WTC11 (cell line): Measurements from ENCODE around the gene TMEM176B. TPM values are rescaled to one million over a fixed set of nuclear protein-coding genes. Genes with fewer than 3 reads are reported as not detected.

ENCODE experiments used
- ATAC-seq: fragments of 200-7000 bp; cut with Tn5 transposase; 2 replicates; pipeline ENCODE4 v1.10.0; 2021; ENCODE audit warnings: mild to moderate bottlenecking, moderate library complexity
- CTCF ChIA-PET: fragments of 300-600 bp; sonication (Branson Sonifier 250); formaldehyde crosslinking; loops from one replicate; lab custom pipeline; 2021; ENCODE audit warnings: antibody characterized with exemption; lab: Charles Lee
- POLR2A ChIA-PET: fragments of 350-600 bp; sonication (Branson Sonifier 250); formaldehyde crosslinking; loops from one replicate; lab custom pipeline; 2021; ENCODE audit warnings: antibody characterized with exemption; lab: Charles Lee
- DNase-seq: peaks from one replicate; pipeline ENCODE4 v3.0.0; 2021; ENCODE audit warnings: low spot score
- H3K27ac Mint-ChIP-seq: 2 replicates; pipeline ENCODE4 v1.8.0; 2021; ENCODE audit warnings: mixed read lengths
- H3K27me3 Mint-ChIP-seq: 2 replicates; pipeline ENCODE4 v1.8.0; 2021; ENCODE audit warnings: low read depth, mild to moderate bottlenecking, moderate library complexity, mixed read lengths
- H3K36me3 Mint-ChIP-seq: 2 replicates; pipeline ENCODE4 v1.8.0; 2021; ENCODE audit warnings: mixed read lengths
- H3K4me1 Mint-ChIP-seq: 2 replicates; pipeline ENCODE4 v1.8.0; 2022; ENCODE audit warnings: mixed read lengths
- H3K4me3 Mint-ChIP-seq: 2 replicates; pipeline ENCODE4 v1.8.0; 2021; ENCODE audit warnings: mild to moderate bottlenecking, moderate library complexity, mixed read lengths
- H3K9me3 Mint-ChIP-seq: 2 replicates; pipeline ENCODE4 v1.8.0; 2021; ENCODE audit warnings: mixed read lengths
- AR ChIP-seq: fragments of 250-450 bp; sonication (Bioruptor Pico); IDR thresholded peaks from 2 replicates; pipeline ENCODE4 v1.9.0; 2021; ENCODE audit warnings: mild to moderate bottlenecking
- ATF1 ChIP-seq: sonication (generic); formaldehyde crosslinking; IDR thresholded peaks from 2 replicates; pipeline ENCODE4 v1.8.1; 2023; ENCODE audit warnings: mild to moderate bottlenecking, moderate library complexity, missing genetic modification reagents
- ATF2 ChIP-seq: sonication (generic); formaldehyde crosslinking; IDR thresholded peaks from 2 replicates; pipeline ENCODE4 v1.8.1; 2022; ENCODE audit warnings: low read depth, missing genetic modification reagents, borderline replicate concordance
- ETV6 ChIP-seq: sonication (generic); formaldehyde crosslinking; IDR thresholded peaks from 2 replicates; pipeline ENCODE4 v1.8.1; 2022; ENCODE audit warnings: mild to moderate bottlenecking, missing genetic modification reagents
- GRHL2 ChIP-seq: fragments of 250-450 bp; sonication (Bioruptor Pico); IDR thresholded peaks from 2 replicates; pipeline ENCODE4 v1.8.0; 2022; ENCODE audit warnings: mild to moderate bottlenecking, moderate library complexity; ENCODE audit not compliant: insufficient replicate concordance, severe bottlenecking
- MAX ChIP-seq: sonication (generic); formaldehyde crosslinking; IDR thresholded peaks from 2 replicates; pipeline ENCODE4 v1.8.0; 2022; ENCODE audit warnings: mild to moderate bottlenecking, missing genetic modification reagents
- NFATC4 ChIP-seq: fragments of 250-450 bp; sonication (Bioruptor Pico); IDR thresholded peaks from 2 replicates; pipeline ENCODE4 v1.9.0; 2021; ENCODE audit warnings: mild to moderate bottlenecking
- NFE2L1 ChIP-seq: sonication (generic); formaldehyde crosslinking; IDR thresholded peaks from 2 replicates; pipeline ENCODE4 v1.8.1; 2023; ENCODE audit warnings: missing genetic modification reagents
- NR1H2 ChIP-seq: sonication (generic); formaldehyde crosslinking; IDR thresholded peaks from 2 replicates; pipeline ENCODE4 v1.9.0; 2021; ENCODE audit warnings: mild to moderate bottlenecking, moderate library complexity, missing genetic modification reagents
- OVOL2 ChIP-seq: fragments of 250-450 bp; sonication (Bioruptor Pico); IDR thresholded peaks from 2 replicates; pipeline ENCODE4 v1.9.0; 2021; ENCODE audit warnings: mild to moderate bottlenecking, borderline replicate concordance
- PRDM15 ChIP-seq: sonication (generic); formaldehyde crosslinking; IDR thresholded peaks from 2 replicates; pipeline ENCODE4 v1.8.0; 2022; ENCODE audit warnings: missing genetic modification reagents
- PRRX2 ChIP-seq: fragments of 250-450 bp; sonication (Bioruptor Pico); IDR thresholded peaks from 2 replicates; pipeline ENCODE4 v1.8.0; 2021; ENCODE audit warnings: mild to moderate bottlenecking
- SP1 ChIP-seq: sonication (generic); formaldehyde crosslinking; conservative IDR thresholded peaks from 2 replicates; pipeline ENCODE4 v1.8.1; 2022; ENCODE audit warnings: missing genetic modification reagents
- TP53 ChIP-seq: sonication (generic); formaldehyde crosslinking; IDR thresholded peaks from 2 replicates; pipeline ENCODE4 v1.8.1; 2023; ENCODE audit warnings: mild to moderate bottlenecking, missing genetic modification reagents
- ZNF121 ChIP-seq: sonication (generic); formaldehyde crosslinking; IDR thresholded peaks from 2 replicates; pipeline ENCODE4 v1.8.0; 2023; ENCODE audit warnings: missing genetic modification reagents
- ZNF232 ChIP-seq: sonication (generic); formaldehyde crosslinking; IDR thresholded peaks from 2 replicates; pipeline ENCODE4 v1.8.0; 2022; ENCODE audit warnings: mild to moderate bottlenecking, missing genetic modification reagents
- ZNF423 ChIP-seq: fragments of 250-450 bp; sonication (Bioruptor Pico); IDR thresholded peaks from 2 replicates; pipeline ENCODE4 v2.1.2; 2022; ENCODE audit warnings: mild to moderate bottlenecking, moderate library complexity
- ZNF671 ChIP-seq: fragments of 250-450 bp; sonication (Bioruptor Pico); IDR thresholded peaks from 2 replicates; pipeline ENCODE4 v1.8.0; 2021; ENCODE audit warnings: mild to moderate bottlenecking
- total RNA-seq: library from RNA; stranded (reverse); gene quantifications from 3 replicates; pipeline ENCODE4 v1.2.3, GENCODE V29; 2021
- TF ChIP-seq, protein P1 (sequence below): sonication (generic); formaldehyde crosslinking; conservative IDR thresholded peaks from 2 replicates; pipeline ENCODE4 v1.8.1; 2022; ENCODE audit warnings: mild to moderate bottlenecking, missing genetic modification reagents
- TF ChIP-seq, protein P2 (sequence below): sonication (generic); formaldehyde crosslinking; IDR thresholded peaks from 2 replicates; pipeline ENCODE4 v1.8.1; 2023; ENCODE audit warnings: mild to moderate bottlenecking, missing genetic modification reagents, moderate library complexity
- TF ChIP-seq, protein P3 (sequence below): fragments of 250-450 bp; sonication (Bioruptor Pico); IDR thresholded peaks from 2 replicates; pipeline ENCODE4 v1.9.0; 2021; ENCODE audit warnings: mild to moderate bottlenecking
- TF ChIP-seq, protein P4 (sequence below): fragments of 250-450 bp; sonication (Bioruptor Pico); IDR thresholded peaks from 2 replicates; pipeline ENCODE4 v1.9.0; 2021; ENCODE audit warnings: moderate library complexity, mild to moderate bottlenecking, inconsistent platforms, borderline replicate concordance
- TF ChIP-seq, protein P5 (sequence below): sonication (generic); formaldehyde crosslinking; IDR thresholded peaks from 2 replicates; pipeline ENCODE4 v1.8.0; 2022; ENCODE audit warnings: mild to moderate bottlenecking, missing genetic modification reagents

The TMEM176B gene
- total RNA-seq, 1 experiment from 2014 or later, result 1.0 TPM

DNA sequence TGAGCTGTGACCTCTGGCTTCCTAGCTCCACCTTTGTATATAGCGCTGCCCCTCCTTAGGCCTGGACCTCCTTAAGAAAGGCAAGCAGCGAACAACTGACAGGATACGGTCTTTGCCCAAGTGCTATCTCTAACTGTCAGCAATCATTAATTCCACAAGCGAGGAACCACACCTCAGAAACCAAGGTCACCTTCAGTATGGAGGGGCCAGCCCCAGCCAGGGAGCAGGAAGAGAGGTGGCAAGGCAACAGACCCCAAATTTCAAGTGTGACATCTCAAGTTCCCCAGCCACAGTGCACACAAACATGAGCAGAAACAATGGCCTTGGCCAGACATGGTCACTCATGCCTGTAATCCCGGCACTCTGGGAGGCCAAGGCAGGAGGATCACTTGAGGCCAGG is 47.4 kb upstream of the TMEM176B start:
- no peak for TF ChIP-seq SP1 (CRISPR knock-in tag)
- TF ChIP-seq, protein P1, sequence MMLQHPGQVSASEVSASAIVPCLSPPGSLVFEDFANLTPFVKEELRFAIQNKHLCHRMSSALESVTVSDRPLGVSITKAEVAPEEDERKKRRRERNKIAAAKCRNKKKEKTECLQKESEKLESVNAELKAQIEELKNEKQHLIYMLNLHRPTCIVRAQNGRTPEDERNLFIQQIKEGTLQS, result no peak
- no peak for TF ChIP-seq ETV6 (CRISPR knock-in tag)
- TF ChIP-seq, protein P2, sequence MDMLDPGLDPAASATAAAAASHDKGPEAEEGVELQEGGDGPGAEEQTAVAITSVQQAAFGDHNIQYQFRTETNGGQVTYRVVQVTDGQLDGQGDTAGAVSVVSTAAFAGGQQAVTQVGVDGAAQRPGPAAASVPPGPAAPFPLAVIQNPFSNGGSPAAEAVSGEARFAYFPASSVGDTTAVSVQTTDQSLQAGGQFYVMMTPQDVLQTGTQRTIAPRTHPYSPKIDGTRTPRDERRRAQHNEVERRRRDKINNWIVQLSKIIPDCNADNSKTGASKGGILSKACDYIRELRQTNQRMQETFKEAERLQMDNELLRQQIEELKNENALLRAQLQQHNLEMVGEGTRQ (CRISPR knock-in tag), result no peak
- no peak for TF ChIP-seq ZNF423 (CRISPR knock-in tag)
- TF ChIP-seq GRHL2, result no peak
- TF ChIP-seq, protein P3, sequence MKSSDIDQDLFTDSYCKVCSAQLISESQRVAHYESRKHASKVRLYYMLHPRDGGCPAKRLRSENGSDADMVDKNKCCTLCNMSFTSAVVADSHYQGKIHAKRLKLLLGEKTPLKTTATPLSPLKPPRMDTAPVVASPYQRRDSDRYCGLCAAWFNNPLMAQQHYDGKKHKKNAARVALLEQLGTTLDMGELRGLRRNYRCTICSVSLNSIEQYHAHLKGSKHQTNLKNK, result no peak
- TF ChIP-seq, protein P4, sequence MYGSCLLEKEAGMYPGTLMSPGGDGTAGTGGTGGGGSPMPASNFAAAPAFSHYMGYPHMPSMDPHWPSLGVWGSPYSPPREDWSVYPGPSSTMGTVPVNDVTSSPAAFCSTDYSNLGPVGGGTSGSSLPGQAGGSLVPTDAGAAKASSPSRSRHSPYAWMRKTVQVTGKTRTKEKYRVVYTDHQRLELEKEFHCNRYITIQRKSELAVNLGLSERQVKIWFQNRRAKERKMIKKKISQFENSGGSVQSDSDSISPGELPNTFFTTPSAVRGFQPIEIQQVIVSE (CRISPR knock-in tag), result no peak
- TF ChIP-seq TP53 (CRISPR knock-in tag), result no peak
- TF ChIP-seq NR1H2 (CRISPR knock-in tag), result no peak
- TF ChIP-seq ATF1, result no peak
- no peak for TF ChIP-seq ZNF232 (CRISPR knock-in tag)
- TF ChIP-seq NFATC4 (CRISPR knock-in tag), result no peak
- no peak for TF ChIP-seq PRDM15 (CRISPR knock-in tag)
- no peak for TF ChIP-seq MAX (CRISPR knock-in tag)
- TF ChIP-seq NFE2L1 (CRISPR knock-in tag), result no peak
- H3K27me3 Mint-ChIP-seq, result peaks cover 5% of the 10 kb centered on the region
- no peak overlapping the region for H3K27ac Mint-ChIP-seq
- H3K9me3 Mint-ChIP-seq, result no peaks in the 10 kb centered on the region
- CTCF ChIA-PET, result interaction anchor here (1.6 kb wide), 1 partner anchor 51 kb away, joined by 4 read pairs; no protein-coding TSS in a partner anchor
- H3K4me1 Mint-ChIP-seq, result peaks cover 4% of the 10 kb centered on the region
- H3K36me3 Mint-ChIP-seq, result no peaks in the 10 kb centered on the region
- ATAC-seq (no peak), DNase-seq (no peak)
- H3K4me3 Mint-ChIP-seq, result no peak overlapping the region
- POLR2A ChIA-PET, result no interaction called here

GRCh38 chr7:150846291-150847115 is 46.3 kb upstream of the TMEM176B start:
- no peaks in the 10 kb centered on the region for H3K4me1 Mint-ChIP-seq
- ChIA-PET POLR2A (no interaction called here), CTCF (interaction anchor here (0.8 to 1.6 kb wide), 5 partner anchors 30 to 397 kb away, joined by 3 to 5 read pairs (median 4); no protein-coding TSS in a partner anchor)
- H3K36me3 Mint-ChIP-seq, result no peaks in the 10 kb centered on the region
- H3K4me3 Mint-ChIP-seq, result no peak overlapping the region
- ATAC-seq, result no peak
- H3K27ac Mint-ChIP-seq, result no peak overlapping the region
- no peaks in the 10 kb centered on the region for H3K9me3 Mint-ChIP-seq
- DNase-seq, result no peak
- H3K27me3 Mint-ChIP-seq, result peaks cover 5% of the 10 kb centered on the region
- no peak for TF ChIP-seq ZNF121 (CRISPR knock-in tag)
- TF ChIP-seq, protein P5, sequence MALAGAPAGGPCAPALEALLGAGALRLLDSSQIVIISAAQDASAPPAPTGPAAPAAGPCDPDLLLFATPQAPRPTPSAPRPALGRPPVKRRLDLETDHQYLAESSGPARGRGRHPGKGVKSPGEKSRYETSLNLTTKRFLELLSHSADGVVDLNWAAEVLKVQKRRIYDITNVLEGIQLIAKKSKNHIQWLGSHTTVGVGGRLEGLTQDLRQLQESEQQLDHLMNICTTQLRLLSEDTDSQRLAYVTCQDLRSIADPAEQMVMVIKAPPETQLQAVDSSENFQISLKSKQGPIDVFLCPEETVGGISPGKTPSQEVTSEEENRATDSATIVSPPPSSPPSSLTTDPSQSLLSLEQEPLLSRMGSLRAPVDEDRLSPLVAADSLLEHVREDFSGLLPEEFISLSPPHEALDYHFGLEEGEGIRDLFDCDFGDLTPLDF (CRISPR knock-in tag), result no peak
- no peak for TF ChIP-seq ATF2 (CRISPR knock-in tag)
- no peak for TF ChIP-seq OVOL2
- TF ChIP-seq AR (CRISPR knock-in tag), result no peak
- TF ChIP-seq ZNF671 (CRISPR knock-in tag), result no peak
- no peak for TF ChIP-seq NFE2L1 (CRISPR knock-in tag)
- no peak for TF ChIP-seq ZNF423 (CRISPR knock-in tag)
- TF ChIP-seq PRRX2 (CRISPR knock-in tag), result no peak
